ENCODE measurements around the gene MAPK8. TPM values are rescaled to one million over a fixed set of nuclear protein-coding genes. Genes with fewer than 3 reads are reported as not detected.

The MAPK8 gene
- total and polyA plus RNA-seq, 8 donors, result 1.2 to 85.0 (median 22.3) TPM

DNA sequence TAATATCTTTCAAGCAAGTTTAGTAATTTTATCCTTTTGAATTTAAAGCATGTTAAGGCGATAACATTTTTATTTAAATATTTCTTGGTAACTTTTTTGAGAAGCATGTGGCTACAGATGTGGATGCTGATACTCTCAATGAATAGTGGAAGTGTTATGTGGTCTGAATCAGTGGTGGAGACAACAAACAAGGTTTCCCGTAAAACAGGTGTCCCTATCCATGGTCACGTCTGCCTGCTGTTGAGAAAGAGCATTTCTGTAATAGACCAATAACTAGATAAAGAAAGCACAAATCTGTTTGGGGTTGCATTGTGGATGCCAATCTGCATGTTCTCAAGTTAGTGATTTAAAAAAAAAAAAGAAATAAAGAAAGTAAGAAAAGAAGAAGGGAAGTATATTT is 13.9 kb upstream of the MAPK8 start:
- Histone ChIP-seq H3K4me1 (peaks cover 0 to 18% (median 7%) of the 10 kb centered on the region in 4 donors), H3K4me3 (no peak overlapping the region), H3K27ac (no peak overlapping the region), H3K27me3 (no peaks in the 10 kb centered on the region), H3K9me3 (no peaks in the 10 kb centered on the region), H3K36me3 (no peaks in the 10 kb centered on the region)
- 91 to 96% (median 94%) methylated on average over 3 of the region's 3 CpGs for WGBS, 5 donors
- DNase-seq, result no peak
- TF ChIP-seq POLR2A (IDR thresholded peaks at IDR 0.05) (no peak), EP300 (IDR thresholded peaks at IDR 0.05) (no peak), POLR2AphosphoS5 (IDR thresholded peaks at IDR 0.05) (no peak)
- TF ChIP-seq, protein P1, sequence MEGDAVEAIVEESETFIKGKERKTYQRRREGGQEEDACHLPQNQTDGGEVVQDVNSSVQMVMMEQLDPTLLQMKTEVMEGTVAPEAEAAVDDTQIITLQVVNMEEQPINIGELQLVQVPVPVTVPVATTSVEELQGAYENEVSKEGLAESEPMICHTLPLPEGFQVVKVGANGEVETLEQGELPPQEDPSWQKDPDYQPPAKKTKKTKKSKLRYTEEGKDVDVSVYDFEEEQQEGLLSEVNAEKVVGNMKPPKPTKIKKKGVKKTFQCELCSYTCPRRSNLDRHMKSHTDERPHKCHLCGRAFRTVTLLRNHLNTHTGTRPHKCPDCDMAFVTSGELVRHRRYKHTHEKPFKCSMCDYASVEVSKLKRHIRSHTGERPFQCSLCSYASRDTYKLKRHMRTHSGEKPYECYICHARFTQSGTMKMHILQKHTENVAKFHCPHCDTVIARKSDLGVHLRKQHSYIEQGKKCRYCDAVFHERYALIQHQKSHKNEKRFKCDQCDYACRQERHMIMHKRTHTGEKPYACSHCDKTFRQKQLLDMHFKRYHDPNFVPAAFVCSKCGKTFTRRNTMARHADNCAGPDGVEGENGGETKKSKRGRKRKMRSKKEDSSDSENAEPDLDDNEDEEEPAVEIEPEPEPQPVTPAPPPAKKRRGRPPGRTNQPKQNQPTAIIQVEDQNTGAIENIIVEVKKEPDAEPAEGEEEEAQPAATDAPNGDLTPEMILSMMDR (IDR thresholded peaks at IDR 0.05), result no peak
- intact Hi-C loops (cut with DNase I; ENCODE audit: low total_unique reads), result no loop called here

DNA sequence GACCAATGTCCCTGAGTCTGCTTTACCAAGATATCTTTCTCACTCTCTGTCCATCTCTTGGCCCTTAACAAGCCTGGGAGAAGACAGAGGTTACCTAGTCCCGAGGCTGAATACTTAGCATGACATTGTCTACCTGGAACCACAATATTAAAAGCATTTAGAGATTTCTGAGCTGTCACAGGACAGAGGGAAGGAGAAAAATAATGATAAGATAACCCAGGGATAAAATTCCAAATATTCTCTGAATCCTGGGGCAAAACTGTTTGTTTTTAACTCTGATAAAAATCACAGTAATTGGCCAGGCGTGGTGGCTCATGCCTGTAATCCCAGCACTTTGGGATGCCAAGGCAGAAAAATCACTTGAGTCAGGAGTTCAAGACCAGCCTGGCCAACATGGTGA is 12.0 kb upstream of the MAPK8 start:
- no peaks in the 10 kb centered on the region for H3K36me3 ChIP-seq
- WGBS, 5 donors, result 67 to 85% (median 77%) methylated on average over 2 of the region's 2 CpGs
- no peak overlapping the region for H3K4me3 ChIP-seq
- DNase-seq, result no peak
- no peaks in the 10 kb centered on the region for H3K27me3 ChIP-seq
- H3K4me1 ChIP-seq, result peaks cover 0 to 13% (median 0%) of the 10 kb centered on the region in 4 donors
- intact Hi-C loops (cut with DNase I; ENCODE audit: low total_unique reads), result no loop called here
- TF ChIP-seq, protein P1 (IDR thresholded peaks at IDR 0.05), result no peak
- TF ChIP-seq EP300 (IDR thresholded peaks at IDR 0.05) (no peak), POLR2A (IDR thresholded peaks at IDR 0.05) (no peak), POLR2AphosphoS5 (IDR thresholded peaks at IDR 0.05) (no peak)
- H3K27ac ChIP-seq, result no peak overlapping the region
- no peaks in the 10 kb centered on the region for H3K9me3 ChIP-seq

DNA sequence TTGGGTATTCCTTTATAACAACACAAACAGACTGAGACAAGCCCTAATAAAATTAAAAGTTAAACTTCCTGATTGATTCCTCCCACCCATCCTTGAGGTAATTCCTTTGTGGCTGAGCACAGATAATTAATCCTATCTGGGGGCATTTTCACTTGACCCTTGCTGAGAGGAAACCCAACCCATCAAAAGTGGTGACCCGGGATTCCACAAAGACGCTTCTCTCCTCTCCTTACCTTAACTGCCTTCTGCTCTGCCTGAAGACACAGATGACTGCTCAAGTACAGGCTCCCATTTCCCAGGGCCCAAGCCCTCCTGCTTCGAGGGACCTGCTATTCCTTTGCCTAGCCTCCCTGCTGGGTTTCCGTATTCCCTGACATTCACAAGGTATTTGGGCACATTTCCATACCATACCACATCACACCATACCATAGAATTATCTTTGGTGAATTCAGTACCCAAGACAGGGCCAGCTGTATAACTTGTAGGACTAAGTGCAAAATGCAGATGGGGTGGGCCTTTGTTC is 9.8 kb upstream of the MAPK8 start:
- Histone ChIP-seq H3K27me3 (no peaks in the 10 kb centered on the region), H3K4me1 (no peaks in the 10 kb centered on the region), H3K27ac (no peak overlapping the region), H3K9me3 (no peaks in the 10 kb centered on the region), H3K4me3 (no peak overlapping the region), H3K36me3 (no peaks in the 10 kb centered on the region)
- TF ChIP-seq POLR2AphosphoS5 (IDR thresholded peaks at IDR 0.05), result no peak
- no peak for TF ChIP-seq EP300 (IDR thresholded peaks at IDR 0.05)
- TF ChIP-seq, protein P1 (IDR thresholded peaks at IDR 0.05), result no peak
- TF ChIP-seq POLR2A (IDR thresholded peaks at IDR 0.05), result no peak
- no peak for DNase-seq
- WGBS, 5 donors, result 83 to 92% (median 86%) methylated on average over 4 of the region's 4 CpGs
- intact Hi-C loops (cut with DNase I; ENCODE audit: low total_unique reads), result no loop called here

DNA sequence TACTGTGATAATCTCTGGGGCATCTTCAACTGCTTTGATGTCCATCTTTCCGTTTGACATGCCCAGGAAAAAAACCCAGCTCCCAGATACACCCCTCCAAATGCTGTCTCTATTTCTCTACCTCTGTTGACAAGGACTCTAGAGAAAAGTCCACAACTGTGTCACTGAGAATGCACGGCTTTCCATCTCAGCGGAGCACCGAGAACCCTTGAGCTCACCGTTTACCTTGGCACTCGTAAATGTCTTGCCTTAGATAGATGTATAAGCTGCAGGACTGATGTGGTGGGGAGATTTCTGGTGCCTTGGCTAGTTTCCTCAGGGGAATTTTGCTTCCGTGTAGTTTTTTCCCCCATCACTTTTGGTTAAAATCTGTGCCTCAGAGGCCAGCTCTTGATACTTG is 7.4 kb upstream of the MAPK8 start:
- Histone ChIP-seq H3K27me3 (no peaks in the 10 kb centered on the region), H3K4me3 (no peak overlapping the region), H3K9me3 (no peaks in the 10 kb centered on the region), H3K36me3 (no peaks in the 10 kb centered on the region), H3K27ac (no peak overlapping the region), H3K4me1 (no peaks in the 10 kb centered on the region)
- 68 to 78% (median 69%) methylated on average over 7 of the region's 7 CpGs for WGBS, 5 donors
- DNase-seq, result no peak
- TF ChIP-seq, protein P1 (IDR thresholded peaks at IDR 0.05), result no peak
- TF ChIP-seq POLR2A (IDR thresholded peaks at IDR 0.05) (no peak), EP300 (IDR thresholded peaks at IDR 0.05) (no peak), POLR2AphosphoS5 (IDR thresholded peaks at IDR 0.05) (no peak)
- intact Hi-C loops (cut with DNase I; ENCODE audit: low total_unique reads), result no loop called here
